ENCODE measurements around the gene ALPL.
"Not testable (repeated sequence)": the region's sequence is repeated elsewhere in the genome, so short reads cannot be mapped to it uniquely, and the experiment has no call there.

ALPL gene

DNA sequence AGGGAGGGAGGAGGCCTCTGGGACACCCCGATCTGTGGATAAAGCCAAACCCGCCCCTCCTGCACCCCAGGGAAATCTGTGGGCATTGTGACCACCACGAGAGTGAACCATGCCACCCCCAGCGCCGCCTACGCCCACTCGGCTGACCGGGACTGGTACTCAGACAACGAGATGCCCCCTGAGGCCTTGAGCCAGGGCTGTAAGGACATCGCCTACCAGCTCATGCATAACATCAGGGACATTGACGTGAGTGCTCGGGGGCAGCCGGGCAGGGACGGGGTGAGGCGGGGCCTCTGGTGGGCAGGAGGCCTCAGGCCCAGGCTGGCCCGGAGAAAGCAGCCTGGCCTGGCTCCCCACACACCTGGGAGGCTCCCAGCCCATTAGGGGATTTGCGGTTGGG, 54.7 kb downstream of the ALPL start:
- DNase-seq = no peak

- peak in 1 of 2 experiments; percentile 57 for DNase-seq
Measured at GRCh38 chr1:21564521-21565095, 55.4 kb downstream of the ALPL start.

- no peak for DNase-seq
Measured at GRCh38 chr1:21565285-21565684, 56.1 kb downstream of the ALPL start.

GRCh38 chr1:21566361-21566760, 57.1 kb downstream of the ALPL start:
- DNase-seq = not testable (repeated sequence)

GRCh38 chr1:21567241-21568005, 58.2 kb downstream of the ALPL start:
- DNase-seq = no peak

DNA sequence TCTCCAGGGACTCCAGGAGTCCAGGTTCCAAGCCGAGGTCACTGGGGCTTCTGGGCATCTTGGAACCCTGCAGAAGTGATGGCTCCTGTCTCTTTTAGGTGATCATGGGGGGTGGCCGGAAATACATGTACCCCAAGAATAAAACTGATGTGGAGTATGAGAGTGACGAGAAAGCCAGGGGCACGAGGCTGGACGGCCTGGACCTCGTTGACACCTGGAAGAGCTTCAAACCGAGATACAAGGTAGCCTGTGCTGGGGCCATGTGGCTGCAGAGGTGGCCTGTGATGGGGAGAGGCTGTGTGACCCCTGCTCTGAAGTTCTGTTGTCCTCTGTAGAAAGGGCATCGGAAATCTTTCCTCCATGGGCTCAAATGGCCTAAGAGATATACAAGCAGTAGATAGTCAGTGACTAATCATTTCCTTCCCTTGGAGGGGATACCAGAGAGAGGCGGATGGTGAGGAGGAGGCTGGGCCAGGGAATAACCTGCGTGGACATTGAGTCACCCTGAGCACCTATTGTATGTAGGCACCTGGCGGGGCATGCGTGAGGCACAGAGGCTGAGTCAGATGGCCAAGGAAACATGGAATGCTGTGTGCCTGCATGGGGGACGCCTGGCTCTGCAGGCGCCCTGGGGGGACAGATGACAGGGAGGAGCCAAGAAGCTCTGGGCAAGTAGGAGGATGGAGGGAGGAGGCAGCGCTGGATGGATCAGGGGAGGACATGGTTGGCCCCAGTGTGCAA, 59.0 kb downstream of the ALPL start:
- DNase-seq = peak; percentile 72 to 83

GRCh38 chr1:21568809-21569385, 59.7 kb downstream of the ALPL start:
- no peak for DNase-seq

DNA sequence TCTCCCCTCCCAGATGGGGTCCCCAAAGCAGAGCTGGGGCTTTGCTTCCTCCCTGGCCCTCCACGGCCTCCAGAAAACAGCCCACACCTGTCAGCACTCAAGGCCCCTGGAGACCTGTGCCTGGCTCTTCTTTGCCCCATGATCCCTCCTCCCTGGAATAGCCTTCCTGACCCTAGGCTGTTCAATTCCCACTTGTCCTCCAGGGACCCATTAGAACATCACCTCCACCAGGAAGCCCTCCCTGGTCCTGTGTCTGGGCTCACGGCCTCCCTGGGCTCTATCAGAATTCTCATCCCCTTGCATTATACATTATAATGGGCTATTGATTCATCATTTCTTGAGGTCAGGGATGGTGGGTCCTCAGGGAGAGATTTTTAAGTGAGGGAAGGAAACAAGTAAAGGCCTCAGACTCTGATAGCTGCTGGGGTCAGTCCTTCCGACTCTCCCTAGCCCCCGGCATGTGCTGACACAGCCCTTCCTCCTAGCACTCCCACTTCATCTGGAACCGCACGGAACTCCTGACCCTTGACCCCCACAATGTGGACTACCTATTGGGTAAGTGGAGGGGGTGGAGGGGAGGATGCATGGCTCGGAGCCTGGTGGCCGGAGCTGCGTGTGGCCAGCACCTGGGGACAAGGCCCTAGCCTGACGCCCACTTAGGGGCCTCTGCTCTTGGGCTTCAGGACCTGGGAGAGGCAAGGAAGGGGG, 60.8 kb downstream of the ALPL start:
- peak in 1 of 2 experiments; percentile 34 for DNase-seq

- DNase-seq = no peak
Measured at GRCh38 chr1:21570528-21570875, 61.3 kb downstream of the ALPL start.

GRCh38 chr1:21570885-21571284, 61.7 kb downstream of the ALPL start:
- DNase-seq = no peak

DNA sequence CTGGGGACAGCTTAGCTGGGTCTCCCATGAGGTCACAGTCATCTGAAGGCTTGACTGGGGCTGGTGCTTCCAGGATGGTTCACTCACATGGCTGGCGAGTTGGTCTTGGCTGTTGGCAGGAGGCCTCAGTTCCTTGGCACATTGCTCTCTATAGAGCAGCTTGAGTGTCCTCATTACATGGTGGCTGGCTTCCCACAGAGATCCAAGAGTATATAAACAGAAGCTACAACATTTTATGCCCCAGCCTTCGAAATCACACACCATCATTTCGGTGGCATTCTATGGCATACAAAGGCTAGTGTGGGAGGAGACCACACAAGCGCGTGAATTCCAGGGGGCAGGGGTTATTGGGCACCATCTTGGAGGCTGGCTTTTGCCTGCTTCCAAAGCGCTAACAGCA, 63.0 kb downstream of the ALPL start:
- DNase-seq = no peak

- DNase-seq = no peak
Measured at GRCh38 chr1:21572735-21573277, 63.6 kb downstream of the ALPL start.

DNA sequence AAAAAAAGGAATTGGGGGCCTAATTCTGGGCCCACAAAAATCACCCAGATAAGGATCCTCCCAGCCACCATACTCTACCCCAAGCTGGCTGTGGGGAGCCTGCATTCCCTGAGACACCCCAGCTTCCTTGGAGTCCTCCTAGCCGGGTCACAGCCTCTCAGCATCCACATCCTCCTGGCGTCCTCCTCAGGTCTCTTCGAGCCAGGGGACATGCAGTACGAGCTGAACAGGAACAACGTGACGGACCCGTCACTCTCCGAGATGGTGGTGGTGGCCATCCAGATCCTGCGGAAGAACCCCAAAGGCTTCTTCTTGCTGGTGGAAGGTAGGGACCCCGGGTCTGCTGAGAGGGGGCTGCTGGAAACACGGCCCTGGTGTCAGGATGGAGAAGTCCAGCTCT, 64.3 kb downstream of the ALPL start:
- DNase-seq = no peak

- peak; percentile 40 to 84 for DNase-seq
Measured at GRCh38 chr1:21573971-21574465, 64.8 kb downstream of the ALPL start.

- no peak for DNase-seq
Measured at GRCh38 chr1:21574466-21575151, 65.4 kb downstream of the ALPL start.

DNA sequence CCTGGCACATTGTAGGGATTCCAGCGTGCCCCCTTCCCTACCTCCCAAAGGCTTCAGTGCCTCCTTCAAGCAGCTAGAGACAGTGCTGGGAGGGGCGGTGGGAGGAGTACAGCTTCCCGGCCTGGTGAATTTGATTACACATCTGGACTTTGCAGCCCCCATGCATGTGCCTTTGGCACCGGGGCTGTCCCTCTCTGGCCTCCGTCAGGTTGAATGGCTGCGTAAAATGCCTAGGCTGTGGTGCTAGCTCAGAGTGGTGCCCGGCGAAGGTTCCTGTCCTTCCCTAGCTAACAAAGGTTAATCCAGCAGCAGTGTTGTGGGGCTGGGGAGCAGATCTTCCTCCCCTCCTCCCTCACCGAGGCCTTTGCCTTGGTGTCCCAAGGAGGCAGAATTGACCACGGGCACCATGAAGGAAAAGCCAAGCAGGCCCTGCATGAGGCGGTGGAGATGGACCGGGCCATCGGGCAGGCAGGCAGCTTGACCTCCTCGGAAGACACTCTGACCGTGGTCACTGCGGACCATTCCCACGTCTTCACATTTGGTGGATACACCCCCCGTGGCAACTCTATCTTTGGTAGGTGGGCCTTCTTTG, 66.2 kb downstream of the ALPL start:
- no peak for DNase-seq

DNA sequence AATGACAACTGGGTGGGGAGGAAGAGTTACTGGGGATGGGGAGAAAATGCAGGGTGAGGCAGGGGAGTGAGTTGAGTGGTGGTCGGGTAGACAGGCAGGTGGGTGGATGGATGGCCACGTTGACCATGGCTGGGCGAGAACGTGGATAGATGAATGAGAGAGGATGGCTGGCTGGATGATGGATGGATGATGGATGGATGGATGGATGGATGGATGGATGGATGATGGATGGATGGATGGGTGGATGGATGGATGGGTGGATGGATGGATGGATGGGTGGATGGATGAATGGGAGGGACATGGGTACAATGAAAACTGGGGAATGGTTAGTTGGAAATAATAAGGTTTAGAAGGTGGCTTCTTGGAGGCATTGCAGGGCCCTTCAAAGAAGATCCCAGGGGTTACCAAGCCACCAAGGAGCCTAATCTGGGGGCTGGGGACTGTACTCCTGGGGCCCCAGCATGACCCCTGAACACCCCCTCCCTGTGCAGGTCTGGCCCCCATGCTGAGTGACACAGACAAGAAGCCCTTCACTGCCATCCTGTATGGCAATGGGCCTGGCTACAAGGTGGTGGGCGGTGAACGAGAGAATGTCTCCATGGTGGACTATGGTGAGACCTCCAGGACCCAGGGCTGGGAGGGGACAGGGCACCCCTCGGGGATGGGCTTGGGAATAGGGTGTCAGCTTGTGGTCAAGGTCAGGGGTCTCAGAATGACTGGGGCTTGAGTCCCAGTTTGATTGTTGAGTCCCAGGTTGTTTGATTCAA, 67.0 kb downstream of the ALPL start:
- no peak for DNase-seq

- DNase-seq = no peak
Measured at GRCh38 chr1:21576798-21577187, 67.6 kb downstream of the ALPL start.

DNA sequence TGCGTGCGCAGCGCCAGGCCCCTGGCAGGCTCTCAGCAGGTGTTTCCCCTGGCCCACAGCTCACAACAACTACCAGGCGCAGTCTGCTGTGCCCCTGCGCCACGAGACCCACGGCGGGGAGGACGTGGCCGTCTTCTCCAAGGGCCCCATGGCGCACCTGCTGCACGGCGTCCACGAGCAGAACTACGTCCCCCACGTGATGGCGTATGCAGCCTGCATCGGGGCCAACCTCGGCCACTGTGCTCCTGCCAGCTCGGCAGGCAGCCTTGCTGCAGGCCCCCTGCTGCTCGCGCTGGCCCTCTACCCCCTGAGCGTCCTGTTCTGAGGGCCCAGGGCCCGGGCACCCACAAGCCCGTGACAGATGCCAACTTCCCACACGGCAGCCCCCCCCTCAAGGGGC, 68.1 kb downstream of the ALPL start:
- no peak for DNase-seq

DNA sequence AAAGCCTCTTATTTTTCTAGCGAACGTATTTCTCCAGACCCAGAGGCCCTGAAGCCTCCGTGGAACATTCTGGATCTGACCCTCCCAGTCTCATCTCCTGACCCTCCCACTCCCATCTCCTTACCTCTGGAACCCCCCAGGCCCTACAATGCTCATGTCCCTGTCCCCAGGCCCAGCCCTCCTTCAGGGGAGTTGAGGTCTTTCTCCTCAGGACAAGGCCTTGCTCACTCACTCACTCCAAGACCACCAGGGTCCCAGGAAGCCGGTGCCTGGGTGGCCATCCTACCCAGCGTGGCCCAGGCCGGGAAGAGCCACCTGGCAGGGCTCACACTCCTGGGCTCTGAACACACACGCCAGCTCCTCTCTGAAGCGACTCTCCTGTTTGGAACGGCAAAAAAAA, 68.7 kb downstream of the ALPL start:
- DNase-seq = no peak

GRCh38 chr1:21579791-21580190, 70.6 kb downstream of the ALPL start:
- no peak for DNase-seq
